CD8-positive, alpha-beta memory T cell (primary cell): ENCODE data around the gene CUX1. TPM values are rescaled to one million over a fixed set of nuclear protein-coding genes. Genes with fewer than 3 reads are reported as not detected.
"Not testable (repeated sequence)": the region's sequence is repeated elsewhere in the genome, so short reads cannot be mapped to it uniquely, and the experiment has no call there.

Experiments used
- CTCF ChIA-PET: fragments of 350-600 bp; sonication (Branson Sonifier 250); formaldehyde crosslinking; loops from one replicate; lab custom pipeline; 2021; ENCODE audit warnings: antibody characterized with exemption; lab: Charles Lee
- POLR2A ChIA-PET: fragments of 350-600 bp; sonication (Branson Sonifier 250); formaldehyde crosslinking; loops from one replicate; lab custom pipeline; 2021; ENCODE audit warnings: antibody characterized with exemption; lab: Charles Lee
- DNase-seq, 5 donors: peaks; one replicate each; pipeline versions ENCODE4 v3.0.0 to v3.0.0-alpha.2; 2020 to 2022; ENCODE audit warnings: mixed read lengths in 1 of 5
- H3K27ac ChIP-seq: one replicate; pipeline ENCODE4 v1.7.0; 2013; ENCODE audit warnings: low read depth, mild to moderate bottlenecking, low read length, moderate library complexity
- H3K27me3 ChIP-seq: 2 replicates; pipeline ENCODE4 v1.7.0; 2013; ENCODE audit warnings: low read length, mild to moderate bottlenecking; ENCODE audit not compliant: insufficient read depth, poor library complexity, severe bottlenecking
- H3K36me3 ChIP-seq: 2 replicates; pipeline ENCODE4 v1.7.0; 2013; ENCODE audit warnings: mild to moderate bottlenecking, low read length, moderate library complexity; ENCODE audit not compliant: insufficient read depth
- H3K4me1 ChIP-seq: 2 replicates; pipeline ENCODE4 v1.7.0; 2013; ENCODE audit warnings: mild to moderate bottlenecking, low read length, moderate library complexity; ENCODE audit not compliant: insufficient read depth
- H3K4me3 ChIP-seq: 2 replicates; pipeline ENCODE4 v1.7.0; 2013; ENCODE audit warnings: mild to moderate bottlenecking, low read length
- H3K9me3 ChIP-seq: 2 replicates; pipeline ENCODE4 v1.7.0; 2013; ENCODE audit warnings: mild to moderate bottlenecking, low read length
- H3K27ac Mint-ChIP-seq, 8 donors: one replicate each; pipeline ENCODE4 v1.8.0; 2020 to 2021; ENCODE audit warnings: mixed read lengths in 8 of 8, mild to moderate bottlenecking in 6 of 8, inconsistent platforms in 3 of 8, moderate library complexity in 3 of 8
- H3K27me3 Mint-ChIP-seq, 2 donors: one replicate each; pipeline ENCODE4 v1.8.0; 2020 to 2021; ENCODE audit warnings: mixed read lengths in 2 of 2, mild to moderate bottlenecking in 1 of 2, moderate library complexity in 1 of 2
- H3K36me3 Mint-ChIP-seq, 3 donors: one replicate each; pipeline ENCODE4 v1.8.0; 2020 to 2021; ENCODE audit warnings: mixed read lengths in 3 of 3, inconsistent platforms in 1 of 3, mild to moderate bottlenecking in 1 of 3
- H3K4me1 Mint-ChIP-seq, 3 donors: one replicate each; pipeline ENCODE4 v1.8.0; 2020 to 2021; ENCODE audit warnings: mixed read lengths in 3 of 3, inconsistent platforms in 1 of 3, mild to moderate bottlenecking in 1 of 3
- H3K4me3 Mint-ChIP-seq, 7 donors: one replicate each; pipeline ENCODE4 v1.8.0; 2020 to 2021; ENCODE audit warnings: mixed read lengths in 7 of 7, mild to moderate bottlenecking in 6 of 7, moderate library complexity in 4 of 7, inconsistent platforms in 2 of 7
- H3K9me3 Mint-ChIP-seq, 5 donors: one replicate each; pipeline ENCODE4 v1.8.0; 2020 to 2022; ENCODE audit warnings: mixed read lengths in 5 of 5, mild to moderate bottlenecking in 3 of 5, moderate library complexity in 2 of 5, inconsistent platforms in 1 of 5
- polyA plus RNA-seq: library from polyadenylated mRNA; unstranded; fragments of 300-500 nt; fragmentation: Illumina TruSeq; gene quantifications from one replicate; pipeline ENCODE4 v1.2.3, GENCODE V29; 2021
- total RNA-seq, 2 experiments: library from RNA; stranded (reverse); gene quantifications; one replicate each; pipeline ENCODE4 v1.2.3, GENCODE V29; 2021

The CUX1 gene
- total and polyA plus RNA-seq, 3 experiments from 2014 or later, result 23.2 to 26.4 (median 23.6) TPM

DNA sequence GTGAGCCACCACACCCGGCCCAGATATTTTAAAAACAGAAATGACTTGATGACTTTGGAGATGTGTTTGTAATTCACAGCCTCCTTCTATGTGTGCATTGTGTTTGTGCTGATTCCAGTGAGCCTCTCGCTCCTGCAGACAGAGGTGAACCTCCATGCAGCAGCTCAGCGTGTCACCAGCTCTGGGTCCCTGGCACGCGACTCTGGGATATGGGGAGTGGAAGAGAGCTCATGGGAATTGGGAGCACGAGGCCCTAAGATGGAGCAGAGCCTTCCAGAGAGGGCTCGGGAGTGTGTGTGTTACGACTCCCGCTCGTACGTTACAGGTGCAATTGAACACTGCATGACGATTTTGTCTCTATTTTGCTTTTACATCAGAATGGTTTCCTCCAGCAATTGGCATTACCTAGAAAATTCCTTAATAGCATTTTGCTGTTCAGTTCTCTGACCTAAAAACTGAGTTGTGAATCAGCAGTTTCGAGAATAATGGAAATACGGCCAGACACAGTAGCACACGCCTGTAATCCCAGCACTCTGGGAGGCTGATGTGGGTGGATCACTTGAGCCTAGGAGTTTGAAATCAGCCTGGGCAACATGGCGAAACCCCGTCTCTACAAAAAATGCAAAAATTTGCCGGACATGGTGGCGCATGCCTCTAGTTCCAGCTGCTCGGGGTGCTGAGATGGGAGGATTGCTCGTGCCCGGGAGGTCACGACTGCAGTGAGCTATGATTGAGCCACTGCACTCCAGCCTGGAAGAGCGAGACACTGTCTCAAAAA lies 204.6 kb downstream of the CUX1 start:
- ChIA-PET CTCF (no interaction called here), POLR2A (no interaction called here)
- no peaks in the 10 kb centered on the region for H3K9me3 Mint-ChIP-seq
- H3K4me3 Mint-ChIP-seq, result no peak overlapping the region
- Histone ChIP-seq H3K4me3 (no peak overlapping the region), H3K27ac (no peak overlapping the region), H3K36me3 (no peaks in the 10 kb centered on the region), H3K27me3 (no peaks in the 10 kb centered on the region), H3K4me1 (no peaks in the 10 kb centered on the region), H3K9me3 (no peaks in the 10 kb centered on the region)
- H3K4me1 Mint-ChIP-seq, result peaks cover 0 to 3% (median 0%) of the 10 kb centered on the region in 3 donors
- no peak for DNase-seq
- H3K36me3 Mint-ChIP-seq, result peaks cover 0 to 6% (median 3%) of the 10 kb centered on the region in 3 donors
- peak overlapping the region in 1 of 8 donors; percentile 22 for H3K27ac Mint-ChIP-seq
- H3K27me3 Mint-ChIP-seq, result no peaks in the 10 kb centered on the region

DNA sequence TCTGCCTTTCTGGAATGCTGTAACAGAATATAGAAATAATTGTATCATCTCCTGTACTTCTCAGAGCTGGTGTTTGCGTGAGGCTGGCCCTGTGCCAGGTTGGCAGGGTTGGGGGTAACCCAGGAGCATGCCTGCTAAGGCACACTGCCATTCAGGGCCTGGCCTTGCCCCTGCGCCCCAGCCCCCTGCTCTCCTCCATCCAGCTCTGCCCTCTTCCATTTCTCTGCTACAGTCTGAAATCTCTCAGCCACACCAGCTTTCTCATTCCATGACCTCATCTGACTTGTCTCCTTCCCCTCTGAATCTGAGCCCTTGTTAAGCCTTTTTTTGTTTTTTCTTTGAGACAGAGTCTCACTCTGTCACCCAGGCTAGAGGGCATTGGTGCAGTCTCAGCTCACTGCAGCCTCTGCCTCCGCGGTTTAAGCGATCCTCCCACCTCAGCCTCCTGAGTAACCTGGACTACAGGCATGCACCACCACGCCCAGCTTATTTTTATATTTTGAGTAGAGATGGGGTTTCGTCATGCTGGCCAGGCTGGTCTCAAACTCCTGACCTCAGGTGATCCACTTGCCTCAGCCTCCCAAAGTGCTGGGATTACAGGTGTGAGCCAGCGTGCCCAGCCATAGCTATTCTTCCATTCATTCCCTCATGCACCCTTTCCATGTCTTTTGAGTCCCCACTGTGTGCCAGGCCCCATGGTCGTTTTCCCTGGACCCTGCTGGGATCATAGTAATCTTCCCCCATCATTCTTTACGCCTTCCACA lies 206.8 kb downstream of the CUX1 start:
- peaks cover 0 to 3% (median 0%) of the 10 kb centered on the region in 3 donors for H3K4me1 Mint-ChIP-seq
- H3K27ac Mint-ChIP-seq, result peak overlapping the region in 4 of 8 donors; percentile 3 to 42 (median 22)
- Histone ChIP-seq H3K36me3 (no peaks in the 10 kb centered on the region), H3K9me3 (no peaks in the 10 kb centered on the region), H3K4me1 (no peaks in the 10 kb centered on the region), H3K27me3 (no peaks in the 10 kb centered on the region), H3K27ac (no peak overlapping the region), H3K4me3 (no peak overlapping the region)
- H3K27me3 Mint-ChIP-seq, result no peaks in the 10 kb centered on the region
- no peak overlapping the region for H3K4me3 Mint-ChIP-seq
- peaks cover 0 to 15% (median 3%) of the 10 kb centered on the region in 3 donors for H3K36me3 Mint-ChIP-seq
- POLR2A ChIA-PET, result no interaction called here
- CTCF ChIA-PET, result interaction anchor here (1.7 kb wide), 1 partner anchor 11 kb away, joined by 3 read pairs; no protein-coding TSS in a partner anchor
- DNase-seq, result no peak
- H3K9me3 Mint-ChIP-seq, result no peaks in the 10 kb centered on the region

DNA sequence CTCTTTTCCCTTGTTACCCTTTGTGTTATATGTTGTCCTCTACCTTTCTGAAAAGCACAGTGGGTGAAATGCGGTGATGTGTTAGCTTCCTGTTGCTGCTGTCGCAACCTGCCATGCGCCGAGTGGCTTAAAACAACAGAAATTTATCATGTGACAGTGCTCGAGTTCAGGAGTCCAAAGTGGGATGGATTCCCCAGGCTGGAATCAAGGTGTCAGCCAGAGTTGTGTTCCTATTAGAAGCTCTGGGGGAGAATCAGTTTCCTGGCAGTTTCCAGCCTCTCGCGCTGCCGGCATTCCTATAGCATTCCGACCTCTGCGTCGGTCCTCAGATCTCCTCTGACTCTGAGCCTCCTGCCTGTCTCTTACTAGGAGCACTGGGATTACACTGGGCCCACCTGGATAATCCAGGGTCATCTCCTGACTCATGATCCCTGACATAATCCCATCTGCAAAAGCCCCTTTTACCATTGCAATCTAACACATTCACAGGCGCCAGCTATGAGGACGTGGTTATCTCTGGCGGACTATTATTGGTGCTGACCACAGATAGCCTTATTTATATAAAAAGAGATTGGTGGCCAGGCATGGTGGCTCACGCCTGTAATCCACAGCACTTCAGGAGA lies 207.5 kb downstream of the CUX1 start:
- Mint-ChIP-seq H3K27me3 (no peaks in the 10 kb centered on the region), H3K4me1 (peaks cover 0 to 3% (median 0%) of the 10 kb centered on the region in 3 donors), H3K4me3 (no peak overlapping the region), H3K27ac (peak overlapping the region in 3 of 8 donors; percentile 3 to 48 (median 38)), H3K36me3 (peaks cover 0 to 21% (median 4%) of the 10 kb centered on the region in 3 donors), H3K9me3 (no peaks in the 10 kb centered on the region)
- DNase-seq, result no peak
- Histone ChIP-seq H3K27me3 (no peaks in the 10 kb centered on the region), H3K9me3 (no peaks in the 10 kb centered on the region), H3K4me3 (no peak overlapping the region), H3K27ac (no peak overlapping the region), H3K4me1 (no peaks in the 10 kb centered on the region), H3K36me3 (no peaks in the 10 kb centered on the region)
- CTCF ChIA-PET, result interaction anchor here (1.7 kb wide), 1 partner anchor 10 kb away, joined by 3 read pairs; no protein-coding TSS in a partner anchor
- POLR2A ChIA-PET, result no interaction called here

DNA sequence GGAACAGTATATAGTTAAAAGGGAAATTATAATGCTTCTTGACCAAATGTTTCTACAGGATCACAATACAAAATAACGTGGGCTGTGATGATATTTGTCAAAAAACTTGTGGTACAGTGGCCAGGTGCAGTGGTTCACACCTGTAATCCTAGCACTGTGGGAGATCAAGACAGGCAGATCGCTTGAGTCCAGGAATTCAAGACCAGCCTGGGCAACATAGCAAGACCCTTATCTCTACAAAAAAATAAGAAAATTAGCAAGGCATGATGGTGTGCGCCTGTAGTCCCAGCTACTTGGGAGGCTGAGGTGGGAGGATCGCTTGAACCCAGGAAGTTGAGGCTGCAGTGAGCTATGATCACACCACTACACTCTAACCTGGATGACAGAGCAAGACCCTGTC lies 208.4 kb downstream of the CUX1 start:
- H3K9me3 ChIP-seq, H3K36me3 ChIP-seq, H3K9me3 Mint-ChIP-seq, CTCF ChIA-PET, H3K4me1 Mint-ChIP-seq, H3K4me3 Mint-ChIP-seq, POLR2A ChIA-PET, H3K4me1 ChIP-seq, H3K4me3 ChIP-seq, DNase-seq, H3K27me3 Mint-ChIP-seq, H3K27me3 ChIP-seq, H3K27ac Mint-ChIP-seq, H3K27ac ChIP-seq: not testable (repeated sequence)
- H3K36me3 Mint-ChIP-seq, result peaks cover 0 to 26% (median 6%) of the 10 kb centered on the region in 3 donors

DNA sequence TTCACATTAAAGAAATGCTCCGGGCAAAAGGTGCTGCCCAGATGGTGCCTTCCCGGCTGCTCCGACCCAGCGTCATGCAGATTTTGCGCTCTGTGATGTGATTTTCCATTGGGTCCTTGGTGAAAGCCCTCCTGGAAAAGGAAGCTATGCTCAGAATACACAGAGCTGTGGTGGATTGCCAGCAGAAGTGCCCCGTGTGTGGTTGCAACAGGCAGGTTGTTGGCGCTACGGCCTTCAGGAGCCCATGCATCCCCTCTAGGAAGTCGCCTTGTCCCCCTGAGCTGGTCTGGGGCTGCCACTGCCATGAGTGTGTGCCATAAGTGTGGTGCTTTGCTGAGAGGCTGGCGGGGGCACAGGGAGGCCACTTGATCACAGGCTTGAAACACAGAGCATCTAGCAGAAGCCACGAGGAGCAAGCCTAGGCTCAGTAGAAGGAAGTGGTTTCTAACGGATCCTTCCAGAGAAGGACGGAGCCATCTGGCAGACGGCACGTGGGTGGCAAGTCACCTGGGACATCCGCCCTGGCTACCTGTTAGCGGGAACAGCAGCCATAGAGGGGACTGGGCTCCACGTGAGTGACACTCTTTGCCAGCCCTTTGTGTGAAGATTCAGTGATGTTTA lies 210.9 kb downstream of the CUX1 start:
- ChIA-PET POLR2A (no interaction called here), CTCF (no interaction called here)
- Mint-ChIP-seq H3K27me3 (no peaks in the 10 kb centered on the region), H3K4me1 (peaks cover 0 to 3% (median 0%) of the 10 kb centered on the region in 3 donors), H3K4me3 (no peak overlapping the region), H3K9me3 (no peaks in the 10 kb centered on the region), H3K36me3 (peaks cover 0 to 23% (median 6%) of the 10 kb centered on the region in 3 donors), H3K27ac (peak overlapping the region in 2 of 8 donors; percentile 41 to 89)
- no peaks in the 10 kb centered on the region for H3K9me3 ChIP-seq
- peaks cover 3% of the 10 kb centered on the region for H3K36me3 ChIP-seq
- no peak overlapping the region for H3K4me3 ChIP-seq
- no peaks in the 10 kb centered on the region for H3K4me1 ChIP-seq
- H3K27ac ChIP-seq, result no peak overlapping the region
- no peak for DNase-seq
- H3K27me3 ChIP-seq, result no peaks in the 10 kb centered on the region

DNA sequence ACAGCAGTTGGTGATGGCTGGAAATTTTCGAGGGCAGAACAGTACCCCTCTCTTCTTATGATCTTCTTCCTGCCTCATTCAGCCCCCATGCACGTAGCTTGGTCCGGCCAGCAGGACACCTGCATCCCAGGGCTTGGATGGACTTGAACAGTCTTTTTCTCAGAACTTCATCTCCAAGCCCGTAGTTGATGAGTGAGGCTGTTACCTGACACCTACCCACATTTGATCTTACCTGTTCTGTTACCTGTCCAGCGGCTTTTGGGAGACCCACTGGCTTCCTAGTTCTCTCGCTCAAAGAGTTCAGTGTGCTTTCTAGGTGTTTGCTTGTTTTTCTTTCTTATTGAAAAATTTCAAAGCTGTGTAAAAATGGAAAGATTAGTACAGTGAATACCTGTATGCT lies 212.2 kb downstream of the CUX1 start:
- H3K9me3 Mint-ChIP-seq, result no peaks in the 10 kb centered on the region
- DNase-seq, result no peak
- CTCF ChIA-PET, result no interaction called here

DNA sequence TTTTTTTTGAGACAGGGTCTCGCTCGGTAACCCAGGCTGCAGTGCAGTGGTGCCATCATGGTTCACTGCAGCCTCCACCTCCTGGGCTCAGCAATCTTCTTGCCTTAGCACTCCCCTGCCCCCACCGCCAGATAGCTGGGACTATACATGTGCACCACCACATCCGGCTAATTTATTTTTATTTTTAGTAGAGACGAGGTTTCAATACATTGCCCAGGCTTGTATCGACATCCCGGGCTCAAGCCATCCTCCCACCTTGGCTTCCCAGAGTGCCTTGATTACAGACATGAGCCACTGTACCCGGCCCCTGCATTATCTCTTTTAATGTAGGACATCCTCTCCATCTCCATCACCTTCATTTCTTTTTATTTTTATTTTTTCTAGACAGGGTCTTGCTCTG lies 213.3 kb downstream of the CUX1 start:
- ChIA-PET CTCF (no interaction called here), POLR2A (no interaction called here)
- Mint-ChIP-seq H3K4me3 (no peak overlapping the region), H3K9me3 (no peaks in the 10 kb centered on the region), H3K4me1 (no peaks in the 10 kb centered on the region), H3K36me3 (peaks cover 0 to 23% (median 4%) of the 10 kb centered on the region in 3 donors), H3K27me3 (no peaks in the 10 kb centered on the region), H3K27ac (no peak overlapping the region)
- Histone ChIP-seq H3K4me3 (no peak overlapping the region), H3K4me1 (no peaks in the 10 kb centered on the region), H3K9me3 (no peaks in the 10 kb centered on the region), H3K36me3 (peaks cover 3% of the 10 kb centered on the region), H3K27me3 (no peaks in the 10 kb centered on the region), H3K27ac (no peak overlapping the region)
- DNase-seq, result no peak

More for the DNA sequence above, 212.2 kb downstream of the CUX1 start:
- Histone ChIP-seq H3K9me3 (no peaks in the 10 kb centered on the region), H3K27me3 (no peaks in the 10 kb centered on the region), H3K36me3 (peaks cover 3% of the 10 kb centered on the region), H3K4me1 (no peaks in the 10 kb centered on the region), H3K4me3 (no peak overlapping the region), H3K27ac (no peak overlapping the region)
- Mint-ChIP-seq H3K27me3 (no peaks in the 10 kb centered on the region), H3K4me1 (peaks cover 0 to 1% (median 0%) of the 10 kb centered on the region in 3 donors), H3K4me3 (no peak overlapping the region), H3K36me3 (peaks cover 0 to 23% (median 6%) of the 10 kb centered on the region in 3 donors), H3K27ac (no peak overlapping the region)
- POLR2A ChIA-PET, result no interaction called here
